ENCODE measurements around the gene SDHD.
A peak's percentile ranks its signal among the peaks of the same experiment; 100 is the strongest.
"Not testable (repeated sequence)": the region's sequence is repeated elsewhere in the genome, so short reads cannot be mapped to it uniquely, and the experiment has no call there.

The SDHD gene

GRCh38 chr11:112057170-112057569 is 29.5 kb upstream of the SDHD start:
- Histone ChIP-seq H3K9me3 (ENCODE audit: control insufficient read depth in 1 of 2, low read length in 2 of 2) (no peaks in the 10 kb centered on the region), H3K4me1 (ENCODE audit: control insufficient read depth in 1 of 2, insufficient read depth in 2 of 2, low read length in 2 of 2) (no peaks in the 10 kb centered on the region), H3K27me3 (ENCODE audit: control insufficient read depth in 1 of 2, insufficient read depth in 2 of 2, low read length in 2 of 2) (no peaks in the 10 kb centered on the region), H3K4me3 (ENCODE audit: low read depth in 1 of 2, low read length in 2 of 2) (no peak overlapping the region), H3K9ac (ENCODE audit: low read depth in 1 of 2, low read length in 2 of 2) (no peak overlapping the region), H3K27ac (ENCODE audit: low read depth, low read length) (no peak overlapping the region), H3K36me3 (ENCODE audit: control insufficient read depth in 1 of 2, insufficient read depth in 2 of 2, low read length in 2 of 2) (peaks cover 2 to 74% of the 10 kb centered on the region in 2 donors)

- H3K4me3 ChIP-seq (ENCODE audit: low read depth in 1 of 2, low read length in 2 of 2): no peak overlapping the region
- peaks cover 11 to 72% of the 10 kb centered on the region in 2 donors for H3K36me3 ChIP-seq (ENCODE audit: control insufficient read depth in 1 of 2, insufficient read depth in 2 of 2, low read length in 2 of 2)
- no peak overlapping the region for H3K9ac ChIP-seq (ENCODE audit: low read depth in 1 of 2, low read length in 2 of 2)
- no peaks in the 10 kb centered on the region for H3K9me3 ChIP-seq (ENCODE audit: control insufficient read depth in 1 of 2, low read length in 2 of 2)
- H3K27ac ChIP-seq (ENCODE audit: low read depth, low read length): no peak overlapping the region
- no peaks in the 10 kb centered on the region for H3K4me1 ChIP-seq (ENCODE audit: control insufficient read depth in 1 of 2, insufficient read depth in 2 of 2, low read length in 2 of 2)
- no peaks in the 10 kb centered on the region for H3K27me3 ChIP-seq (ENCODE audit: control insufficient read depth in 1 of 2, insufficient read depth in 2 of 2, low read length in 2 of 2)
Measured at GRCh38 chr11:112058103-112058502, 28.6 kb upstream of the SDHD start.

GRCh38 chr11:112062923-112063322 is 23.8 kb upstream of the SDHD start:
- Histone ChIP-seq H3K9ac (ENCODE audit: low read depth in 1 of 2, low read length in 2 of 2) (no peak overlapping the region), H3K27ac (ENCODE audit: low read depth, low read length) (no peak overlapping the region), H3K36me3 (ENCODE audit: control insufficient read depth in 1 of 2, insufficient read depth in 2 of 2, low read length in 2 of 2) (peaks cover 13 to 40% of the 10 kb centered on the region in 2 donors), H3K27me3 (ENCODE audit: control insufficient read depth in 1 of 2, insufficient read depth in 2 of 2, low read length in 2 of 2) (no peaks in the 10 kb centered on the region), H3K4me3 (ENCODE audit: low read depth in 1 of 2, low read length in 2 of 2) (no peak overlapping the region), H3K9me3 (ENCODE audit: control insufficient read depth in 1 of 2, low read length in 2 of 2) (no peaks in the 10 kb centered on the region), H3K4me1 (ENCODE audit: control insufficient read depth in 1 of 2, insufficient read depth in 2 of 2, low read length in 2 of 2) (no peaks in the 10 kb centered on the region)

GRCh38 chr11:112073941-112074811 is 12.5 kb upstream of the SDHD start, which contains the start of the genes NKAPD1 and PIH1D2:
TSS of gene NKAPD1 (plus strand) at chr11:112074299. CDS start at chr11:112075575, 1,276 bp downstream.
TSS of gene PIH1D2 (minus strand) at chr11:112074017. CDS start at chr11:112073174, 843 bp downstream.
- peak within 1 kb of the TSS; percentile 87 to 94 for H3K4me3 ChIP-seq (ENCODE audit: low read depth in 1 of 2, low read length in 2 of 2)
- peak within 1 kb of the TSS; percentile 89 to 97 for H3K9ac ChIP-seq (ENCODE audit: low read depth in 1 of 2, low read length in 2 of 2)
- H3K27me3 ChIP-seq (ENCODE audit: control insufficient read depth in 1 of 2, insufficient read depth in 2 of 2, low read length in 2 of 2): no peaks in the 10 kb centered on the region
- H3K9me3 ChIP-seq (ENCODE audit: control insufficient read depth in 1 of 2, low read length in 2 of 2): no peaks in the 10 kb centered on the region
- H3K36me3 ChIP-seq (ENCODE audit: control insufficient read depth in 1 of 2, insufficient read depth in 2 of 2, low read length in 2 of 2): peaks cover 3 to 22% of the 10 kb centered on the region in 2 donors
- H3K4me1 ChIP-seq (ENCODE audit: control insufficient read depth in 1 of 2, insufficient read depth in 2 of 2, low read length in 2 of 2): peaks cover 13 to 16% of the 10 kb centered on the region in 2 donors
- H3K27ac ChIP-seq (ENCODE audit: low read depth, low read length): peak within 1 kb of the TSS; percentile 82

- no peak overlapping the region for H3K27ac ChIP-seq (ENCODE audit: low read depth, low read length)
- H3K27me3 ChIP-seq (ENCODE audit: control insufficient read depth in 1 of 2, insufficient read depth in 2 of 2, low read length in 2 of 2): no peaks in the 10 kb centered on the region
- H3K4me1 ChIP-seq (ENCODE audit: control insufficient read depth in 1 of 2, insufficient read depth in 2 of 2, low read length in 2 of 2): peaks cover 12 to 16% of the 10 kb centered on the region in 2 donors
- peaks cover 24 to 51% of the 10 kb centered on the region in 2 donors for H3K36me3 ChIP-seq (ENCODE audit: control insufficient read depth in 1 of 2, insufficient read depth in 2 of 2, low read length in 2 of 2)
- H3K9me3 ChIP-seq (ENCODE audit: control insufficient read depth in 1 of 2, low read length in 2 of 2): no peaks in the 10 kb centered on the region
- H3K4me3 ChIP-seq (ENCODE audit: low read depth in 1 of 2, low read length in 2 of 2): no peak overlapping the region
- H3K9ac ChIP-seq (ENCODE audit: low read depth in 1 of 2, low read length in 2 of 2): no peak overlapping the region
Measured at GRCh38 chr11:112082729-112083128, 3.9 kb upstream of the SDHD start.

GRCh38 chr11:112085822-112086421 is 751 bp upstream of the SDHD start:
- no peaks in the 10 kb centered on the region for H3K9me3 ChIP-seq (ENCODE audit: control insufficient read depth in 1 of 2, low read length in 2 of 2)
- H3K9ac ChIP-seq (ENCODE audit: low read depth in 1 of 2, low read length in 2 of 2): peak overlapping the region; percentile 92 to 97
- no peaks in the 10 kb centered on the region for H3K27me3 ChIP-seq (ENCODE audit: control insufficient read depth in 1 of 2, insufficient read depth in 2 of 2, low read length in 2 of 2)
- peaks cover 22 to 58% of the 10 kb centered on the region in 2 donors for H3K36me3 ChIP-seq (ENCODE audit: control insufficient read depth in 1 of 2, insufficient read depth in 2 of 2, low read length in 2 of 2)
- peak overlapping the region; percentile 92 to 100 for H3K4me3 ChIP-seq (ENCODE audit: low read depth in 1 of 2, low read length in 2 of 2)
- H3K4me1 ChIP-seq (ENCODE audit: control insufficient read depth in 1 of 2, insufficient read depth in 2 of 2, low read length in 2 of 2): peaks cover 28 to 33% of the 10 kb centered on the region in 2 donors
- no peak overlapping the region for H3K27ac ChIP-seq (ENCODE audit: low read depth, low read length)

- Histone ChIP-seq H3K9me3 (ENCODE audit: control insufficient read depth in 1 of 2, low read length in 2 of 2) (no peaks in the 10 kb centered on the region), H3K4me1 (ENCODE audit: control insufficient read depth in 1 of 2, insufficient read depth in 2 of 2, low read length in 2 of 2) (peaks cover 28 to 33% of the 10 kb centered on the region in 2 donors), H3K4me3 (ENCODE audit: low read depth in 1 of 2, low read length in 2 of 2) (peak overlapping the region; percentile 92 to 100), H3K9ac (ENCODE audit: low read depth in 1 of 2, low read length in 2 of 2) (peak overlapping the region; percentile 92 to 97), H3K36me3 (ENCODE audit: control insufficient read depth in 1 of 2, insufficient read depth in 2 of 2, low read length in 2 of 2) (peaks cover 22 to 64% of the 10 kb centered on the region in 2 donors), H3K27ac (ENCODE audit: low read depth, low read length) (no peak overlapping the region), H3K27me3 (ENCODE audit: control insufficient read depth in 1 of 2, insufficient read depth in 2 of 2, low read length in 2 of 2) (no peaks in the 10 kb centered on the region)
Measured at GRCh38 chr11:112087212-112087611, 539 bp downstream of the SDHD start.

- H3K9me3 ChIP-seq (ENCODE audit: control insufficient read depth in 1 of 2, low read length in 2 of 2); H3K4me3 ChIP-seq (ENCODE audit: low read depth in 1 of 2, low read length in 2 of 2); H3K27me3 ChIP-seq (ENCODE audit: control insufficient read depth in 1 of 2, insufficient read depth in 2 of 2, low read length in 2 of 2); H3K4me1 ChIP-seq (ENCODE audit: control insufficient read depth in 1 of 2, insufficient read depth in 2 of 2, low read length in 2 of 2); H3K27ac ChIP-seq (ENCODE audit: low read depth, low read length); H3K9ac ChIP-seq (ENCODE audit: low read depth in 1 of 2, low read length in 2 of 2): not testable (repeated sequence)
- H3K36me3 ChIP-seq (ENCODE audit: control insufficient read depth in 1 of 2, insufficient read depth in 2 of 2, low read length in 2 of 2): peaks cover 9 to 66% of the 10 kb centered on the region in 2 donors
Measured at GRCh38 chr11:112095302-112095701, 8.6 kb downstream of the SDHD start.

GRCh38 chr11:112096194-112096593 is 9.5 kb downstream of the SDHD start:
- no peak overlapping the region for H3K9ac ChIP-seq (ENCODE audit: low read depth in 1 of 2, low read length in 2 of 2)
- no peak overlapping the region for H3K27ac ChIP-seq (ENCODE audit: low read depth, low read length)
- H3K27me3 ChIP-seq (ENCODE audit: control insufficient read depth in 1 of 2, insufficient read depth in 2 of 2, low read length in 2 of 2): no peaks in the 10 kb centered on the region
- peaks cover 5 to 58% of the 10 kb centered on the region in 2 donors for H3K36me3 ChIP-seq (ENCODE audit: control insufficient read depth in 1 of 2, insufficient read depth in 2 of 2, low read length in 2 of 2)
- no peaks in the 10 kb centered on the region for H3K9me3 ChIP-seq (ENCODE audit: control insufficient read depth in 1 of 2, low read length in 2 of 2)
- no peaks in the 10 kb centered on the region for H3K4me1 ChIP-seq (ENCODE audit: control insufficient read depth in 1 of 2, insufficient read depth in 2 of 2, low read length in 2 of 2)
- H3K4me3 ChIP-seq (ENCODE audit: low read depth in 1 of 2, low read length in 2 of 2): no peak overlapping the region

Measured in duodenal mucosa (tissue), 2 donors.